Measurements from ENCODE around the gene POLR3B.

The POLR3B gene

DNA sequence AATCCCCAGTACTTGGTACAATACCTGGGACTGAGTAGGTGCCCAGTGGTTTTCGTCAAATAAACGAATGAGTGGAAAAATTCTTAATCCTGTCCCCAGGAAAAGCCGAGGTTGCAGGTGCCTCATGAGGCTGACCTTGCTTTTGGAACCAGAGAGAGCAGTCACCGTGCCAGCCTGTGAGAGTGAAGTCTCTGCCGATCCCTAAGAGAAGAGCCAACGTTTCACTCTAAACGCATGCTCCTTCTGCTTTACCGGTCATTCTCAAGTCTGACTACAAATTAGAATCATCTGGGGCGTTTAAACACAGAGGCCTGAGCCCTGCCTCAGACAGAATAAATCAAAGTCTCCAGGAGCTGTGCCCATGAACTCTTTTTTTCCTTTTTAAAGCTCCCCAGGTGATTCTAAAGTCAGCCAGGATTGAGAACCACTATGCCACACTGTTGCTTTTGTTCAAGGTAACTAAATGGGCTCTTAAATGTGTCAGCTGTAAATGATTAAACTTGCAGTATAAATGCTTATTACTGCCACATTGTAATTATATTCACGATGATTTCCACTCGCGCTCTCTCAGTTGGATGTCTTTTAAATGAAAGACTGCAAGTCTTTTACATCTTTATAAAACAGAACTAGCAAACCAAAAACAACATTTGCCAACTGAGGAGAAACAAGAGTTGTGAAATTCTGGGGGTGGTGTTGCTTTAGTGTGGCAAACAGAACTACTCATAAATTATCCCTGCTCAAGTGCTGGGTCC lies 28.1 kb upstream of the POLR3B start:
- TF ChIP-seq, protein P1, sequence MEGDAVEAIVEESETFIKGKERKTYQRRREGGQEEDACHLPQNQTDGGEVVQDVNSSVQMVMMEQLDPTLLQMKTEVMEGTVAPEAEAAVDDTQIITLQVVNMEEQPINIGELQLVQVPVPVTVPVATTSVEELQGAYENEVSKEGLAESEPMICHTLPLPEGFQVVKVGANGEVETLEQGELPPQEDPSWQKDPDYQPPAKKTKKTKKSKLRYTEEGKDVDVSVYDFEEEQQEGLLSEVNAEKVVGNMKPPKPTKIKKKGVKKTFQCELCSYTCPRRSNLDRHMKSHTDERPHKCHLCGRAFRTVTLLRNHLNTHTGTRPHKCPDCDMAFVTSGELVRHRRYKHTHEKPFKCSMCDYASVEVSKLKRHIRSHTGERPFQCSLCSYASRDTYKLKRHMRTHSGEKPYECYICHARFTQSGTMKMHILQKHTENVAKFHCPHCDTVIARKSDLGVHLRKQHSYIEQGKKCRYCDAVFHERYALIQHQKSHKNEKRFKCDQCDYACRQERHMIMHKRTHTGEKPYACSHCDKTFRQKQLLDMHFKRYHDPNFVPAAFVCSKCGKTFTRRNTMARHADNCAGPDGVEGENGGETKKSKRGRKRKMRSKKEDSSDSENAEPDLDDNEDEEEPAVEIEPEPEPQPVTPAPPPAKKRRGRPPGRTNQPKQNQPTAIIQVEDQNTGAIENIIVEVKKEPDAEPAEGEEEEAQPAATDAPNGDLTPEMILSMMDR (IDR thresholded peaks at IDR 0.05; ENCODE audit: control insufficient read depth, extremely low read depth, insufficient read depth) = no peak
- no peak overlapping the region for H3K4me3 ChIP-seq (ENCODE audit: low read depth, low read length)
- DNase-seq (ENCODE audit: low read depth) = no peak

DNA sequence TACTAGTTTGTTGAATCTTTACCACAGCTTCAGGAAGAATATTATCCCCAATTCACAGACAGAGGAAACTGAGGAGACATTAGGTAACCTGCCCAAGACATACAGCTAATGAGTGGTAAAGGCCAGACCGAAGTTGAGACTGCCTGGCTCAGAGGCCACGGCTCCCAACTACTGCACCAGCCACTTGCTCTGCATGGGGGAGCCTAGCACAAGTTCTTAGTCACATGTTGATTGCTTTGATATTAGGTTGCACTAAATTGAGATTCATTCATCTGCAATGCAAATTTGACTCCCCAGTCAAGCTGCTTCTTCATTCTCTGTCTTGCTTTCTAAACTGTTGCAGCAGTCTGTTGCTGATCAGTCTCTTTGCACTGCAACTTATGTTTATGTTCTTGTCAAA lies 25.9 kb upstream of the POLR3B start:
- DNase-seq (ENCODE audit: low read depth) = no peak
- TF ChIP-seq, protein P1 (IDR thresholded peaks at IDR 0.05; ENCODE audit: control insufficient read depth, extremely low read depth, insufficient read depth) = no peak
- H3K4me3 ChIP-seq (ENCODE audit: low read depth, low read length) = no peak overlapping the region

DNA sequence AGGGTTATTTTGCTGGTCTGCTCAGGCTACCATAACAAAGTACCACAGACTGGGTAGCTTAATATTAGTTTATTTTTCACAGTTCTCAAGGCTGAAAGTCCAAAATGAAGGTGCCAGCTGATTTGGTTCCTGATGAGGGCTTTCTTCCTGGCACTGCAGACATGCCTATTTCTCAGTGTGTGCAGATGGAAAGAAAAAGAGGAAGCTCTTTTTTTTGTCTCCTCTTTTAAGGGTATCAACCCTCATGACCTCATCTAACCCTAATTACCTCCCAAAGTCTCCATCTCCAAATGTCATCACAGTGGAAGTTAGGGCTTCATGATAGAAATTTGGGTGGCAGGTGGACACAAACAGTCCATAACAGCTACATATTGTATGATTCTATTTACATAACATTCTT lies 25.0 kb upstream of the POLR3B start:
- H3K4me3 ChIP-seq (ENCODE audit: low read depth, low read length) = no peak overlapping the region
- DNase-seq (ENCODE audit: low read depth) = no peak
- TF ChIP-seq, protein P1 (IDR thresholded peaks at IDR 0.05; ENCODE audit: control insufficient read depth, extremely low read depth, insufficient read depth) = no peak

DNA sequence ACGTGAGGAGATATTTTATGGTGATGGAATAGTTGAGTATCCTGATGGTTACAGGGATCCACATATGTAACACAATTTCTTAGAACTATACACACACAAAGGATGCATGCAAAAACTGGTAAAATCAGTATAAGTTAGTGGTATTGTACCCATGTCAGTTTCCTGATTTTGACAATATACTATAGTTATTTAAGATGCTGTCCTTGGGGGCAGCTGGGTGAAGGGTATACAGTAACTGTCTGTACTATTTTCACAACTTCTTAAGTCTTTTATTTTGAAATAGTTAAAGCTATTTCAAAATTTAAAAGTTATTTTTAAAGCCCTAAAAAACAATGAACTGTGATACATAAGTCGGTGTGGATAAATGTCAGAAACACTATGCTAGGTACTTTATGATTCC lies 24.5 kb upstream of the POLR3B start:
- TF ChIP-seq, protein P1 (IDR thresholded peaks at IDR 0.05; ENCODE audit: control insufficient read depth, extremely low read depth, insufficient read depth) = no peak
- H3K4me3 ChIP-seq (ENCODE audit: low read depth, low read length) = no peak overlapping the region
- no peak for DNase-seq (ENCODE audit: low read depth)

DNA sequence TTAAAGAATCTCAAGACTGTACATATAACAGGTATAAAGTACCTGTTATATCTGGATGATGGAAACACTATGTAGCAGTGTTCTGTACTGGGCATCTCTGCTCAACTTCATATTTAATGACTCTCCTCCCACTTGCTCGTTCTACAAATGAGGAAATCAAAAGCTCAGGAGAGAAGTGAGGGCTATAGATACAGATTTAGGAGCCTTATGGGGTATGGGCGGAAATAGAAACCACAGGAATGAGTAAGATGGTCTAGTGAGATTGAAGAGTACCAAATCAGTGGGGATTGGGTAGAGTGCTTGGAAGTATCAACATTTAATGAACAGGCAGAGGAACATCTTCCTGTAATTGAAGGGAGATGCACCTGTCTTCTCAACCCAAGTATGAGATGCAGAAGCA lies 23.8 kb upstream of the POLR3B start:
- no peak overlapping the region for H3K4me3 ChIP-seq (ENCODE audit: low read depth, low read length)
- no peak for DNase-seq (ENCODE audit: low read depth)
- TF ChIP-seq, protein P1 (IDR thresholded peaks at IDR 0.05; ENCODE audit: control insufficient read depth, extremely low read depth, insufficient read depth) = no peak

DNA sequence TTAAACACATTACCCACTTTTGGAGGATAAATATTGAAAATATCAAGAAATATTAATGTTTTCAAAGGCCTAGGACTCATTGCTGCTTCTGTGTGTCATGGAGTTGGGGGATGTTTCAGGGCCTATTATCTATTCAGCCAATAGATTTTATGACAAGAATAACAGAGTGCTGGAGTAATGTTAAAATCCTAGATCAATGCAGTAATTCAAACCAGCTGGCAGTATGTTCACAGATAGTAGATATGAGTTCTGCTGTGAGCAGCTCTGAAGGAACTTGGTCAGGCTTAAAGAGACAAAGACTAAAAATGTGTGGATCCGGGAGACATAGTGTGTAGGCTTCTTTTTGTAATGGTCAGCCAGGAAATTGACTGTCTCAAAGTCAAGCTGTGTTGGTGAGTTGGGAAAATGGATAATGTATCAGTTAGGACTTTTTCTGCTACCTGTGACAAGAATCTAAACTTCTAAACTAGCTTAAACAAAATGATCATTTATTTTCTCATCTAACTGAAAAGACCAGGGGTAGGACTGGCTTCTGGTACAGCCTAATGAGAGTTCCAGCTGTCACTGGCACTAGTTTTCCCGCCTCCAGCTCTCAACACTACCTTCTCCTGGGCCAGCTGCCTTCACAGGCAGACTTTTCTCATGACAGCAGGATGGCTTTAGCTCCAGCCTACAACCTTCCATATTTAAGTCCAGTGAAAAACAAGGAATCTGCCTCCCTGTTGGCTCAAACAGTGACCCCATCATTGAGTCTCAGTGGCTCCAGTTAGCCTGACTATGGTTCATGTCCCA lies 16.3 kb upstream of the POLR3B start:
- no peak for DNase-seq (ENCODE audit: low read depth)
- no peak overlapping the region for H3K4me3 ChIP-seq (ENCODE audit: low read depth, low read length)
- TF ChIP-seq, protein P1 (IDR thresholded peaks at IDR 0.05; ENCODE audit: control insufficient read depth, extremely low read depth, insufficient read depth) = no peak

Measured in LNCaP clone FGC (cell line).